Suppressor macrophage treated with lipopolysaccharide for 1 hour (primary cell): ENCODE measurements around the gene PRDM16.

Source experiments
- DNase-seq, 3 donors: peaks; one replicate each; pipeline ENCODE4 v3.0.0-alpha.2; 2020 to 2022

PRDM16 gene

DNA sequence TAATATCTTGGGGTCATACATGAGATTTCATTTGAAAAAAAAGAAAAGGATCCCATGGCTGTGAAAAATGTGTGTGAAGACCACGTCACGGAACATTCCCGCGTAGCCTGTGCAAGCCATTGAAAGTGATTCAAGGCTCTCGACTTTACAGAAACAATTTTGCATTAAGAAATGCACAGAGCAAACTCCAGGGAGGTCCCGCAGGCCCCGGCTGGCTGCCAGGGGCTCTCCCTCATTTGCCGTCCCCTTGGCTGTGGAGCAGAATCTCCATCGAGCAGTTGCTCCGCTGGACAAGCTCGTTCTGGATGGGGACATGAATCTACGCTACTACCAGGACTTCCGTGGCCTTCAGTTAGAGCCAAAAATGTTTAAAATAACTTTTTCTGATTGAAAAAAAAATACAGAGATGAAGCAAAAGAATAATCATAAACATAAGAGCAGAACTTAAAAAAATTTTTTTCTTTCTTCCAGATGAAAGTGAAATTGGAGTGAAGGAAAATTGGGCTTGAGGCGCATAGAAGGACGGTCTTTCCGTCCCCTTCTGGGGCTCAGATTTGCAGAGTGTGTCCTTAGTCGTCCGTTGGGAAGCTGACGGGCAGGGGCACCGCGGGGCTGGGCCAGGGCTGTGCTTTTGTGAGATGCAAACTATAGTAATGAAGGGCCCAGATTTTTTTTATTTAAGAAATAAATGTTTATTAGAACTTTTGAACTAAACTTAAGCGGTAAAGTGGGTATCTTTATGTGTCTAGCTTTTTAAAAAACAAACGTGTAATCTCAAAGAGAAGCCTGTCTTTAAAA, 317.4 kb downstream of the PRDM16 start:
- no peak for DNase-seq

DNA sequence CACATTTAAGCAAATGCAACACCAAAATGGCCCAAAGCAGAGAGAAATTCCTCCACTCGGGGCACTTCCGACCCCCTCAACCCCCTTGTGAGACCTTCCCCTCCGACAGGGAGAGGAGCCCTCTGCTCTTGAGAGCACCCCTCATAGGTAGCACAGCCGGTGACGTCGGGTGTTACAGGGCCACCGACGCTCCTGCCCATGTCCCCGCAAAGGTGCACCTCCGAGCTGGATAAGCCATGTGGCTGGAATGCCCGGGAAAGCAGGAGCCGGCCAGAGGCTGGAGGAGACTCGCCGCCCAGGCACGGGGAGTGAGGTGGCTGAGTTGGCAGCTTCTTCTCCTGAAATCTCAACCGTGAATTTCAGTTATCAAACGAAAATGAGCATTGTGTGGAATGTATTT, 318.4 kb downstream of the PRDM16 start:
- no peak for DNase-seq

DNA sequence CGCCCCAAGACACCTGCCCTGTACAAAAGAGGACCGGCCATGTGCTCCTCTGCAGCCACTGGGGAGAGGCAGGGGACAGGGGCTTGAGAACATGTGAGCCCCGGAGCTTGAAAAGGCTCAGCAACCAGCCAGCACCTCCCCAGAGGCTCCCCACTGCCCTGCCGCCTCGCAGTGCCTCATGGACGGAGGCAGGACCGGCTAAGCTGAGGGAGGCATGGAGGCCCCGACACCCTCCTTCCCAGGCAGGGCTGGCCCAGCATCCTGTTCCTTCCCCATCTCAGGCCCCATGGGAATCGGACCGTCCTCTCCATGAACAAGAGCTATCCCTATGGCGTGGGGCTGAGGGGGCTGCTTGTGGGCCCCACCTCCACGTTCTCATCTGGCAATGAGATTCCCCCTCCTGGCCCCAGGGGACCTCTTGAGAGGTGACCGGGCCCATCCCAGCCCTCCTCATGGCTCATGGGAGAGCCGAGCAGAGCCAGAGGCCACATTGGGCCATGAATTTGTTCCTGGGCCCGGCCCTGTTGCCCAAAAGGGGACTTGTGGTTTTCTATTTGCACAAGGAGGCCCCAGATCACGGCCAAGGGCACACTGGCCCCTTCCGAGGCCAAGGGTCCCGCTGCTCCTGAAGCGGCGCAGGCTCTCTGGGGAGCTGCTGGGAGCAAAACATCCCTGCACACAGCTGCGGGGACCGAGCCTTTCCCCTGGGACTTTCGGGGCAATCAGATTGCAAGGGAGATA, 320.3 kb downstream of the PRDM16 start:
- DNase-seq = no peak

DNA sequence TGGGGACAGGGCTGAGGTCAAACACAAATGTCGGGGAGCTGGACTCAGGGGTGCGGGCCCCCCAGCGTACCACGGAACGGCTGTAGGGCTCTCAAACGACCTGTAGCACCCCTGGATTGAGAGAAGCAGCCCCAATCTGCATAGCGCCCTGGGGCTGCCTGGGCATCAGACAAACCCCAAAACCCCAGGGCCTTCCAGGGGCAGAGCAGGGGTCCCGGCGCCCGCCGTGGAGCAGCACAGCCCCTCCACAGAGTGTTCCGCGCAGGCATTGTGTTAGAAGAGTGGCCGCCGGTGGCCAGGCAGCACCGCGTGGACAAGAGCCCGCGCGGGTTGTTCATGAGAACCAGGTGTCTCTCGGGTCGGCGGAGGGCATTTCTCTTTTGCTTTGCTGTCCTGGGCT, 321.3 kb downstream of the PRDM16 start:
- DNase-seq = no peak

DNA sequence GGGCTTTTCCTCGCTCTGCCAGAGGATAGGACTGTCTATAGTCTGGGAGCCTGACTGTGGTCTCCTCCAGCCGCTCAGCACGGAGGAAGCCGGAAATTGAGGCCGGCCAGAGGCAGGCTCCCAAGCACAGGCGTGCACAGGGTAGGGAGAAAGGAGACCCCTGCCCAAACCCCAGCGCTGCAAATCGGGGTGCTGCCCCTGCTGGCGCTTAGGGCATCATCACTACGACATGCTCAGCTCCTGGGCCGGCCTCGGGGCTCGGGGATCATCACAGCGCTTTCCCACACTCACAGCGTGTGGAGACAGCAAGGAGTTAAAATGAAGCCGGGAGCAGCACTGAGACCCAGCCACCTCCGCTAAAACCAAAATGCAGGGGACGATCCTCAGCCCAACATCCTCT, 322.7 kb downstream of the PRDM16 start:
- no peak for DNase-seq

DNA sequence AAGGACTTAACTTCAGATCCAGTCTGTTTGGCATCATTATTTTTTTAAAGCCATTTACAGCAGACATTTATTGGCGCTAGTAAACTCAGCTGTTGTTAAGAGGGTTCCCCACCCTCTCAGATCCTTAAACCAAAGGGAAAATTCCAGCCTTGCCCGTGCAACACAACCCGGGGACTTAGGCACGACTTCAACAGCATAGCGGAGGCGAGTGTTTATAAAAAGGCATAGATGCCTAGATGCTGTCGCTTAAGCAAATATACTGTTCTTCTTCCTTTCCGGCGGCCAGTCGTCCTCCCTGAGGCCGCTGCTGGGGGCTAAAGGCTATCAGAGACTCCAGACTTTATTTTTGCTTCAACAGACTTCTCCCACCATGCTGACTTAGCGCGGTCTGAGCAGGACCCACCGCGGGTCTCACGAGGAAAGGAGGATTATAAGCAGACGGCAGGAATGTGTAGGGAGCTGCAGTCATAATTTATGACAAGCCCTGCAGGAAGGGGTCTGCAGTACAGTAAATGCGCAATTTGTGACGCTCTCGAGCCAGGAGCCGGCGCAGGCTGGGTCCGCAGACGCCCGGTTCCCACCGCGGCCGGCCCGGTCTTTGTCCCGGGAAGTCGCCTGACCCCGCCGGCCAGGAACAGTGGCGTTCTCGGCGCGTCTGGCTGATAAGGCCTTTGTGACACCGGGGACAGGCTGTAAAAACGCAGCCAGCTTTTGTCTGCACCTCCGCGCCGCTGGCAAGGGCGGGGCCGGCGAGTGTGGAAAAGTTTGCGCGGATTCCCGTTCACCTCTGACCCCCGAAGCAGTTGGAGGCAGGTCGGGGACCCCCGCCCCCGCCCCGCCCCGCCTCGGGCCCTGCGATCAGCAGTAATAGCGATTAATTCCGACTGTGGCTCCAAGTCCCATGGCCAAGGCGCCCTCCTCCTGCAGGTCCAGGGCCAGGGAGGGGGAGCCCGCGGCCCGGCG, 324.3 kb downstream of the PRDM16 start:
- no peak for DNase-seq

DNA sequence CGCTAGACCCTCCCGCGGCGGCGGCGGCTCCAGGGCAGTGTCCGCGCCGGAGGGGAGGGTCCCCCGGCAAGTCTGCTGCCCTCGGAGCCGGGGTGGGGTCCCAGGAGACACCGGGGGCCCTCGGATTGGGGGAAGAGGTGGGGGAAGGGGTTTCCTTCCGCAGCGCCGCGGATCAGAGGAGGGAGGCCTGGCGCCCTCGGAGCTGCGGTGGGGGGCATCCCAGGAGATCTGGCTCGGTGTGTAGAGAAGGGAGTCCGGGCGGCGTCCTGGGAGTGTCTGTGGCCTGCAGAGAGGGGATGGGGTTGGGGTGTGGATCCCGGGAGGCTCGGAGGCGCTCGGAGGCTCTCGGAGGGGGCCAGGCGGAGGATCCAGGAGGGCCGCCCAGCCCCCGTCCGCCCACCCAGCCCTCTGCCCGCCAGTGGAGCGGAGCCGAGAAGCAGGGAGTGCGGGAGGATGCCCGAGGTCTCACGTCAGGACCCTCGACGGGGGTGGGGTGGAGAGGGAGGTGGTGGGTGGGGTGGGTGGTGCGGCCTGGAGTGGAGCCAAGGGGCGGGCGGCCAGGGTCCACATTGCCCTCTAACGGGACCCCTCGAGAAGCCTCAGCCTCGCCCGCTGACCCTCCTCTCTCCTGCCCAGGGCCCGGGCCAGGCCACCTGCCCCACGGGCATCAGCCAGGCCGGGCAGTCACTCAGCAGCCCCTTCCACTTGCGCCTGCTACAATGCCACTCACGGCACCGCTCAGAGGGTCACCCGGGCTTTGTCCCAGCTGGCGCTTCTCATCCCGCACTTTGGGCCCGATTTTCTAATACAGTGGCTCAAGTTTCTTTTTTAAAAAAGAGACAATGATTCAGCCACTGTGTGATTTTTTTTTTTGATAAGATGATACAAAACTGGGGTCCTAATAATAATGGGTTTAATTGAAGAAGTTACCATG, 325.3 kb downstream of the PRDM16 start:
- no peak for DNase-seq

DNA sequence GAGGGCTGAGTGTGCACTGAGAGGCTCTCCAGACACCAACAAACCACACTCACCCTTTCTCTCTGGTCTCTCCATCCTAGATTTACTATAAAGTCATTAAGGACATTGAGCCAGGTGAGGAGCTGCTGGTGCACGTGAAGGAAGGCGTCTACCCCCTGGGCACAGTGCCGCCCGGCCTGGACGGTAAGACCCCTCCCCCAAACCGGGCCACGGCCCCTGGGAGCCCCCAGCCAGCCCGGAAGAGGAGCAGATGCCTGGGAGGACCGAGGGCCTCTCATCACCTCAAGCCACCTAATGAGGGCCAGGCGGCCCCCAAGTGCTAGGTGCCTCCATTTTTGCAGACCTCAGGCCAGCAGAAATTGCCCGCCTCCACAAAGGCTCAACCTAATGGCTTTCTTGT, 327.4 kb downstream of the PRDM16 start:
- no peak for DNase-seq

DNA sequence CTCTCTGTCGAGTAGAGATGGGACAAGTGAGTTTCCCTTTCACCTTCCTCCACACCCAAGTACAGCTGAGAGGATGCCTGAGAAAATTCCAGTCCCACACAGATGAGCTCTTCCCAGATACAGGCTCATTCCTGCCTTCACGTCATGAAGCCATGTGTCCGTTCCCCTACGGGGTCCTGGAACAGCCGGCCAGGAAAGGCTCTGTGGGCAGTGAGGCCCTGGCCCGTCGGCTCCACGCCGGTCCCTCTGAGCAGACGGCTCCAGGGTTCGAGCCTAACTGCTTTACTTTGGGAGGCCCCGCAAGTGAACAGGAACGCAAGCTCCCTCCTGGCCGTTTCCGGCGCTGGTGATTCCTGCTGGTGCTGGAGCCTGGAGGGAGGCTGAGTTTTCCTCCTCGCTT, 328.3 kb downstream of the PRDM16 start:
- no peak for DNase-seq

DNA sequence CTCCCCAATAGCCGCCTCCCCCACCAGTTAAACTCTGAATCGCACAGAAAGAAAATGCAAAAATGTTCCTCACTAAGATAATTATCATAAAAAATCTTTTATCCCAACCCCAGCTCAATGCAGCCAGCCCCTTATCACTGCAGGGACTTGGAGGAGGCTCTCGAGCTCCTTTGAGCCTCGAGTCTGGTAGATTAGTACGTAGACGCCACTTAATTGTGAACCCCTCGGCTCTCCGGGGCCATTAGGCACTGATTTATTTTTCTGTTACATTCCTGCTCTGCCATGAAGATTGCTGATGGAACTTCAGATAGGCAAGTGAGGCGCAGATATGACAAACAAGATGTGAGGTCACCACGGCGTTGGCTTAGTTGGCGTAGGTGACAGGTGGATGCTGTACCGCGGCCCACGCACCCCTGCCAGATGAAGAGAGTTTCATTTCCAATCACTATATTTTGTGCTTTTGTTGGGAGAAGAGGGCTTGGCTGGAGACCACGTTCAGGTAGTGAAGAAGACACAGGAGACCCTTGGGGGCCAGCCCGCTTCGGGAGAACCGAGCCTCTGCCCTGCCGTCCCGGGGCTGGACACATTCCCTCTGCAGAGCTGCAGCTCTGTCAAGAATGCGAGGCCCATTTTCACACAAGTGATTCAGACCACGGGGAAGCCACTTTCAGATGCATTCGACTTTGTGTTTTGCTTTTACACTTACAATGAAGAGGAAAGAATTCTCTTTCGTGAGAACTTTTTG, 329.6 kb downstream of the PRDM16 start:
- no peak for DNase-seq

DNA sequence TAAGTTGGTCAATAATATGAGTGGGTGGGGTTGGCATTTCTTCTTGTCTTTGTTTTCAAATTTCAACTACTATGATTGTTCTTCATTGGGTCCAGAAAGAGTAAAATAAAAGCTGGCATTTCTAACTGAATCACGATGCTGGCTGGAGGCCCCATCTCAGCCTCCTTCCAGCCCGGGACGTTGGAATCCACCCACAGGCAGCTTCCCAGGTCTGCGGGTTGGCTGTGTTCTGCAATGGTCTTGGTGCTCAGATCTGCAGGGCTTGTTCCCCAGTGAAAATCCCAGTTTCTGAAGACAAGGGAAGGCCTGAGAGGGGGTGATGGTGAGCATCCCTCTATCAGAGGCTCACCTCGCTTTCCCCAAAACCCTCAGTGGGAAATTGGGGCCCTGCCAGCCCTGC, 330.7 kb downstream of the PRDM16 start:
- DNase-seq = no peak

DNA sequence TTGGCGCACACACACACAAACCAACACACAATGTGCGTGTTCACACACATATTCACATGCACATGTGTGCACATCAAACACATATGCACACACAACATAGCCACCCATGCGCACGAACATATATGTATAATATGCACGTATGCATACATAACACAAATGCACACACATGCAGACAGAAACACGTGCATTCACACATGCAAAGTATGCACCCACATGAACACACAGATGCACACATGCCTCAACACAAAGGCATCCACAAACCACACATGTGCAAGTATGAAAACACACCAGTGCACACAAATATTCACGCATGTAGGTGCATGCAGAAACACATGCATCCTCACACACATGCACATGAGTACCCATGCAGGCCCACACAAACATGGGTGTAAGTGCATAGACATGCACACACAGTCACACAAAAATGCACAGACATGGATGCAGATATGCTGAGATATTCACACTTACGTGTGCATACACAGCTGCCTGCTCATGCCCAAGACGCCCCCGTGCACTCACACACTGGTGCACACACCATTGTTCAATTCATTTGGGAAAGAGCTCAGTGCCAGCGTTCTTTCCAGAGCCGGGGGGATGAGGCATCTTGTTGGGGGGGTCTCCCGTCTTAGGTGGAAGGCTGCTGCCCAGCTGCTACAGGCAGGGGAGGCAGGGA, 332.7 kb downstream of the PRDM16 start:
- DNase-seq = no peak

DNA sequence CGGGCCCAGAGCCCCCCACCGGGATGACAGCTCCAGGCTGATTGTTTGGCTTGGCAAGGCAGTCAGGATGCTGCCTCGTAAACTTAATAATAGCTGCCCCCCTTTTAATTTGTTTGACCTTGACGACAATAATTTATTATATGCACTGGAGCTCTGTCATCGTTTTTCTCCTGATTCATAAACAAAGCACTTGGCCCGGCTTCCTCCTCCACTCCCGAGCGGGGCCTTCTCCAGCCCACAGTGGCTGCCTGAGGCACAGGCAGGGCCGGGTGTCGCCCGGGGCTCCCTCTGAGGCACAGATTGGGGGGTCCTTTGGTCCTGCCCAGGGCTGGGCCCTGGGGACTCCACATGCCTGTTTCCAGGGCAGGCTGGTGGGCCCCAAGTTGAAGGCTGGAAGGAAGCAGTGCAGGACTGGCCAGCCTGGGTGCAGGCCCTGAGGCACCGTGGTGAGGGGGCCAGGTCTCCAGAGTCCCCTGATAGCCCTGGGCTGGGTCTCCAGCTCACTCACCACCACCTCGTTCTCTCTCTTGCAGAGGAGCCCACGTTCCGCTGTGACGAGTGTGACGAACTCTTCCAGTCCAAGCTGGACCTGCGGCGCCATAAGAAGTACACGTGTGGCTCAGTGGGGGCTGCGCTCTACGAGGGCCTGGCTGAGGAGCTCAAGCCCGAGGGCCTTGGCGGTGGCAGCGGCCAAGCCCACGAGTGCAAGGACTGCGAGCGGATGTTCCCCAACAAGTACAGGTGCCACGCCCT, 333.4 kb downstream of the PRDM16 start:
- DNase-seq = no peak

DNA sequence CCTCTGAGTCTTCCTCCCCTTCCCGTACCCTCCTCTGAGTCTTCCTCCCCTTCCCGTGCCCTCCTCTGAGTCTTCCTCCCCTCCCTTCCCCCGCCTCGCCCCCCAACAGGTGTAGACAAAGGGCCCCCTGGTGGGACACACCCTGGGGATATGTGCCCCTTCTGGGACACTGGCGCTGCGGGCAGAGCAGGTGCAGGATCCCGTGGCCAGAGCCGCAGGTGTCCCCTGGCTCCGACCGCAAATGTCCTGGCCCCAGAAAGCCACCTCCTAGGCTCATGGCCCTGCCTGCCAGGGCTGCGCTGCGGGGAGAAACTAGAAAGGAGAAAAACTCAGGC, 334.0 kb downstream of the PRDM16 start:
- DNase-seq = no peak

DNA sequence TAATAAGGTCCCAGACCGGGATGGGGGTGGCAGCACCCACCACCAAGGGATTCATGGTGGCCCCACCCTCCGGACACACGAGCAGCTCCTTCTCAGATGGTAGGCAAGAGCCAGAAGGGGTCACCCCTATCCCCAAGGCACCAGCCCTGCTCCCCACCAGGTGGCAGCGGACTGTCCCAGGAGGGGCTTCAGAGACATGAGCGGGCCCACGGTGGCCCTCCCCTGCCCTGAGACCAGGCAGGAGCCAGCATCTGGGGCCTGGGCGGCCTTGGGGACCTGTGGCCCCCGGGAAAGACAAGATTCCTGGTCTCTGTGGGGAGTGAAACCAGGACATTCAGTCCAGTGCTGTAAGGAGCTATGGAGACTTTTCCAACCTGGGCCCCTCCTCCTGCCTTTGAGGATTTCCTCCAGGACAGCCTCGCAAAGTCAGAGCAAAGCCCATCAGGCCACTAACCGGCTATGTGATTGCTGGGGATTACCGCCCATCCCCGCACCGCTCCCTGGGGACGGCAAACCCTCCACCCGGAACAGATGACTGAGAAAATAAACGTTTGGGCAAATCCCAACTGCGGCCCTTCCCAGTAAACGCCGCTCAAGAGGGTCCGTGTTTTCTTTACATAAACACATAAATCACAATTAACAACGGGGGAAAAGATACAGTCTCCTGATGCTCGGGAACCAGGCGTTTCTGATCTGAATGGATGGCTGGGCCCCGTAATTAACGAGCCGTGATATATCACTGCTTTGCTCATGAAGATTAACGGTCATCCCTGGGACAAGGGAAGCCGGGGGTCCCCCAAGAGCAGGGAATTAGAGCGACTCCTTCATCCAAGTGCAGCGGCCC, 334.6 kb downstream of the PRDM16 start:
- no peak for DNase-seq

DNA sequence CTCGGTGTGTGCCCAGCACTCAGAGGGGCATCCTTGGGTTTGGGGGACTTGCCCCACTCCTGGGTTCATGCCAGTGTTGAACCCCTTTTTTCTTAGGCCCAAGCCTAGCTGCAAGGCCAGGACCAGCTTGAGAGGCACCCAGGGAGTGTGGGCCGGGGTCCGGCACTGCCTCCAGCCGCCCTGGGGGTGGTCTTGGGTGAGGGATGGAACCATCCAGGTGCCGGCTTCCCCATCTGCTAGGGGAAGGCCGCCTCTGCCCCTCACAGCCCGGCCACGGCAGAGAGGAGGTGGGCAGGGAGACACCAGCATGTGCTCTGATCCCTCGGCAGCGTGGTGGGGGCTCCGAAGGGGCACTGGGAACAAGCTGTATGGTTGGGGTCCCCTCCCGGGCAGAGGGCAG, 335.3 kb downstream of the PRDM16 start:
- no peak for DNase-seq

DNA sequence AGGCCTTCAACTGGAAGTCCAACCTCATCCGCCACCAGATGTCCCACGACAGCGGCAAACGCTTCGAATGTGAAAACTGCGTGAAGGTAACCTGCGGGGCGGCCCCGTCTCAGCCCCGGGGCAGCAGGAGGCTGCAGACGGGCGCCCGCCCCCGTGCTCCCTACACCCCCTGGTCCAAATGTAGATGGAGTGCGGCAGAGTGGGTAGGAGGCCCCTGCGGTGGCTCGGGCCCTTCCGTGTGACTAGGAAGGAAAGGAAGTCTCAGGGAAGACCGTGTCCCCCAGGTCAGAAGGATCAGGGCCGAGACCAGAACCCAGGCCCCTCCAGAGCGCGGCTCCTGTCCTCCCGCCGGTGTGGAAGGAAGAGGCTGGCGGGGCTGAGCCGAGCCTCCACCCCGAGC, 335.8 kb downstream of the PRDM16 start:
- no peak for DNase-seq

DNA sequence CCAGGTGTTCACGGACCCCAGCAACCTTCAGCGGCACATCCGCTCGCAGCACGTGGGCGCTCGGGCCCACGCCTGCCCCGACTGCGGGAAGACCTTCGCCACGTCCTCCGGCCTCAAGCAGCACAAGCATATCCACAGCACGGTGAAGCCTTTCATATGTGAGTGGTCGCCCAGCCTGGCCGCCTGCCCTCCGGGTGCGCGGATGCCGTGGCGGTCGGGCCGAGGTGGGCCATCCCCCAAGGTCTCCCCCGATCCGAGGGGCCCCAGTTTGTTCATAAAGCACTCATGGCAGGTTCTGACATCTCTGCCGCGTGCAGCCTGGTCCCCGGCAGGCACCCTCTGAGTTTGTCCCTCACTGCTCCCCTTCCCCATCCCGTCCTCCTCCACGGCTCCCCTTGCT, 336.5 kb downstream of the PRDM16 start:
- no peak for DNase-seq
